ENCODE measurements around the gene MAJIN.
"Not testable (repeated sequence)": the region's sequence is repeated elsewhere in the genome, so short reads cannot be mapped to it uniquely, and the experiment has no call there.

The MAJIN gene

DNA sequence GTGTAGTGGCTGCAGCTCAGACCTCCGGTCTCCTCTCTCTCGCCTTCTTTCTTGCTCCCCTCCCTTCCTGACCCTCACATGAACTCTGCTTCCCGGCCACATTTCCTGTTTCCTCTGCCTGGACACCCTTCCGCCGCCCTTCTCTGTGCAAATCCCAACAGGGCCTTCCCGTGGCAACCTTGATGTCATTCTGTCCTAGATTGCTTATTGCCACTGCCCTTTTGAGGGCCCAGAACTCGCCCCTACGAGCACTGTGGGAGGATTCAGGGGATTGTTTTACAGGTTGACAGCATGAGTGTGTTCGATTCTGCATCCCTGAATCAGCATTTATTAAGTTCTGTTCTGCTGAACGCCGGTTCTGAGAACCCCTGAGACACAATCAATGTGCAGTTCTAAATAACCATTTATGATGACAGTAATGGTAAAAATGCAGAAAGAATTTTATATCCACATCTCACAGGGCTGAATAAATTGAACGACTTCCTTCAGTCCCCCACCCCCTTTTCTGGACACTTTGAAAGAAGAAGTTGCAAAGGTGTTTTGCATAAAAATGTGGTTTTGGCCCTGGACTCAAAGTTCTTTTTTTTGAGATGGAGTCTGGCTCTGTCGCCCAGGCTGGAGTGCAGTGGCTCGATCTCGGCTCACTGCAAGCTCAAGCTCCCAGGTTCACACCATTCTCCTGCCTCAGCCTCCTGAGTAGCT, 18.5 kb upstream of the MAJIN start:
- no peak for DNase-seq

DNA sequence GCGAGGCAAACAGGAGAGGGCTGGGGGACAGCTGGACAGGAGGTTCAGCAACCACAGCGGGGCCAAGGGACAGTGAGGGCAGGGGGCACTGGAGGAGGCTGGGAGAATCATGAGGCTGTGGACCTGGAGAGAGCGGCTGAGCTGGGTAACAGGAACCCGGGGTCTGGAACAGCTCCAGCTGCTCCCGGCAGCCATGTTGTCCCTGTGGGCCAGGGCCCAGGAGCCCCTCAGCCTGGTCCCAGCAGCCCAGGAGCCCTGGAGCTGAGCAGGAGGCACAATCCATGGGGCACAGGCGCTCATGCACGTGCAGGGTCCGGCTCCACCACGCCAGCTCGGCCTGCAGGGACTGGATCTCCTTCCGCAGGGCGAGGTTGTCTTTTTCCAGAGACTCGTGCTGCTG, 17.5 kb upstream of the MAJIN start:
- DNase-seq = no peak

DNA sequence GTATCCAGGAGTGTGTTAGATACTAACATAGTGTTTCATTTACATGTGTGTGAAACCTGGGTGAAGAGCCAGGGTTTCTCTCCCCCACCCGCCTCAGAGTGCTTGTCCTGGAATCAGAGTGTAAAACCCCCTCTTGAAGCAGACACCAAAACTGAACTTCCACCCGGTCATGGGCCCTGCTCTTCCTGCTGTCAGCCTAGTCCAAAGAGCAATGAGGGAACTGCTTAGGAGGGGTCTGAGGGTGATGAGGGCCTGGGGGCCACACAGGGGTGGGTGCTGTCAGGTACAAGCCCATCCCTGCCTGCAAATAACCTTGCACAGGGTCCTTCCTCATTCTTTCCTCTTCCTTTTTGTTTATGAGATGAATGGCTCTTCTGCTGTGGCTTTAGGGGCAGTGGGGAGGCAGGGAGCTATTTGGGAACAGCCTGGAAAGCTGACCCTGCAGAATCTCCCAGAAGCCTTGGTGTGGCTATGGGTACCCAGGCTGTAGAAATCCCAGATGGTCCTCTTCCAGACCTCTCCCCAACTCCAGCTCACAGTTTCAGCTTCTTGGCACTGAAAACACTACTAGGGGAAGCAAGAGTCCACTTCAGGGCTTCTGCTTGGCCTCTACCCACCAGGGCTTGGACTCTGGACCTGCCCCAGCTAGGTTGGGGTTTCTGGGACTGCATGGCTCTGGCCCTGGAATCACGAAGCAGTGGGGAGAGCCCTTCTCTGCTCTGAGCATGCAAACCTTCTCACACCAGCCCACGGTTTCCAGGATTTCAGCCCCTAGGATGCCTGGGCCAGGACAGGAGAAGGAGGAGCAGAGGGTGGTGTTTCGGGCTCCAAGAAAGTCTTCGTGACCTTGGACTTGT, 16.3 kb upstream of the MAJIN start:
- DNase-seq = no peak

DNA sequence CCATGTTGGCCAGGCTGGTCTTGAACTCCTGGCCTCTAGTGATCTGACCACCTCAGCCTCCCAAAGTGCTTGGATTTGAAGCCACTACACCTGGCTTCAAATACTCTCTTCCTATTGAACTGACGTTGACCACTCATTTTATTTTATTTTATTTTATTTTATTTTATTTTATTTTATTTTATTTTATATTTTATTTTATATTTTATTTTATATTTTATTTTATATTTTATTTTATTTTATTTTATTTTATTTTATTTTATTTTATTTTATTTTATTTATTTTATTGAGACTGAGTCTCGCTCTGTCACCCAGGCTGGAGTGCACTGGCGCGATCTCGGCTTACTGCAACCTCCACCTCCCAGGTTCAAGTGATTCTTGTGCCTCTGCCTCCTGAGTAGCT, 11.4 kb upstream of the MAJIN start:
- DNase-seq = not testable (repeated sequence)

DNA sequence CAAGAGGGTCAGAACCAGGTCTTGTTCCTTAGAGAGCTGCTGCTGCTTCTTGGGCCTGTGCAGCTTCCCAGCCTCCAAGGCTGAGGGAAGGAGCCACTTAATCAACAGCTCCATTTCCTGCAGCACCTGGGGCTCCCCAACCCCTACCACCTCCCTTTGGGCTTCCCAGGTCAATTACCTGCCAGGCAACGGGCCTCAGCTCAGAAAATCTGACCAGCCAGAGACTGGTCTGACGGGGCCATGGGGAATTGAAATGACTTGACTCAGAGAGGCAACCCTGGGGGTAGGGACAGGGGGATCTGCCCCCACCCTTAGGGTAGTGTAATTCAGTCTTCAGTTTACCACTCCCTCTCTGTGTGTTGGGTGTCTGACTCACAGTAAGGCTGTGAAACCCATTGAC, 4.7 kb upstream of the MAJIN start:
- no peak for DNase-seq

DNA sequence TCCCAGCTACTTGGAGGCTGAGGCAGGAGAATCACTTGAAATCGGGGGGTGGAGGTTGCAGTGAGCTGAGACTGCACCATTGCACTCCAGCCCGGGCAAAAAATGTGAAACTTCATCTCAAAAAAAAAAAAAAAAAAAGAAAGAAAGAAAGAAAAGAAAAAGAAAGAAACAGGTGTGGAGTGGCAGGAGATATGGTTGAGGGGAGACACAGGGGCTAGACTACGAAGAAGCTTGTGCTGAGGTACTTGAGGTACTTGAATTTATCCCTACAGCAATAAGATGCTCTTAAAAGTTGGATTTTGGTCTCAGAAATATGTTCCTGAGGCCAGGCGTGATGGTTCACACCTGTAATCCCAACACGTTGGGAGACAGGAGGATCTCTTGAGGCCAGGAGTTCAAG, 2.2 kb upstream of the MAJIN start:
- no peak for DNase-seq

DNA sequence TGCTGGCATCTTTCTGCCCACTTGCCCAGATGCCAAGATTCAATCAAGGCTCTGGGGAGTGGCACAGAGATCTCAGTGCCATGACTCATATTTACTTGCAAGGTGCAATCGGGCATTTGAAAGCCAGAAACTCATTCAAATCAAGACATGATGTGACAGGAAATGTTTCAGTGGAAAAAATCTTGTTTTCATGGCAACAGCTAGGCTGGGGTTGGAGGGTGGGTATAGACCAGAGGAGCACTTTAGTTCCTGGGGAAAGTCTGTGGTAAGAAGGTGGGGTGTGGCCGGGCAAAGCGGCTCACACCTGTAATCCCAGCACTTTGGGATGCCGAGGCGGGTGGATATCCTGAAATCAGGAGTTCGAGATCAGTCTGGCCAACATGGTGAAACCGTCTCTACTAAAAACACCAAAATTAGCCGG, 1.2 kb downstream of the MAJIN start:
- peak; percentile 66 for DNase-seq

DNA sequence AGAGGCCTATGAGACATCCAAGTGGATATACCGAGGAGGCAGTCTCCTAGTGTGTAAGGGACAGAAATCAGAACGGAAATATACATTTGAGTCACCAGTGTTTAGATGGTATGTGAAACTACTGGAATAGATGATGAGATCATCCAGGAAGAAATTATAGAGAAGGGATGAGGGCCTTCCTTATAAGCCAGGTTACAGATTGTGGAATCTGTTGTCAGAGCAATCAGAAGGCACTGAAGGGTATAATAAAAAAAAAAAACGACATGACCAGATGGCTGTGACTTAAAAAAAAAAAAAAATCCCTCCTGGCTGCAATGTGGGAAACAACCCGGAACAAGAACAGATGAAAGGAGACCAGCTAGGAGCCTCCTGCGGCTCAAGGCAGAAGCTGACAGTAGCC, 2.7 kb downstream of the MAJIN start:
- no peak for DNase-seq

DNA sequence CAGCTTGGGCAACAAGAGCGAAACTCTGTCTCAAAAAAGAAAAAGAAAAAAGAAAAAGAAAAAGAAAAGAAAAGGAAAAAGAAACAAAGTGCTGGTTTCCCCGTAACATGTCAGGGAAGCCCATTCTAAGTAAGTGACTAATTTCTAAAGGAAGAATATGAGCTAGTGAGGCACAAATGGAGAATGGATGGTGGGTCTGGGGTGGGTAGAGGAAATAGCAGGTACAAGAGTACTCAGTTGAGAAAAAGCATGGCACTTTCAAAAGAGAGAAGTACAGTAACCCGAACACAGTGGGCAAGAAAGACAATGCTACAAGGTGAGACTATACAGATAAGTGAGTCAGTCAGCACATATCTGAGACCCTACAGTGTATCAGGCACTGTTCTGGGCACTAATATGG, 4.5 kb downstream of the MAJIN start:
- DNase-seq = no peak

DNA sequence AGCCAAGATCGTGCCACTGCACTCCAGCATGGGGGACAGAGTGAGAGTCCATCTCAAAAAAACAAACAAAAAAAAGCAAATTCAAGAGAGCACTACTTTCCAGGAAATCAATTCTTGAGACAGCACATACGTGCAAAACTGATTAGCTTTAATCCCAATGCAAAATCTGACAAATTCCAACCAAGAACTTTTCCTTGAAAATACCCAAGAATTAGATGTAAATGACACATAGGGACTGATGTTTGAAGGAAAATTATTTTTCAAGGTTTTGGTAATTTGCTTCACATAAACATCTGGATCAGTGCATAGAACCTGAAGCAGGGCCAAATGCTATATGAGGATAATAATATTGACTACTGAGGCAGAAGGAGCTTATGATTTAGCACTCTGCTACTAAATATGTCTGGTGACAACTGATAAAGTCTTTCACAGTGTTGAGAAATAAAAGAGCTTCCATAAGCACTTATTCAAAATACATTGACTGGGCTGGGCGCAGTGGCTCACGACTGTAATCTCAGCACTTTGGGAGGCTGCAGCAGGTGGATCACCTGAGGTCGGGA, 8.8 kb downstream of the MAJIN start:
- no peak for DNase-seq

DNA sequence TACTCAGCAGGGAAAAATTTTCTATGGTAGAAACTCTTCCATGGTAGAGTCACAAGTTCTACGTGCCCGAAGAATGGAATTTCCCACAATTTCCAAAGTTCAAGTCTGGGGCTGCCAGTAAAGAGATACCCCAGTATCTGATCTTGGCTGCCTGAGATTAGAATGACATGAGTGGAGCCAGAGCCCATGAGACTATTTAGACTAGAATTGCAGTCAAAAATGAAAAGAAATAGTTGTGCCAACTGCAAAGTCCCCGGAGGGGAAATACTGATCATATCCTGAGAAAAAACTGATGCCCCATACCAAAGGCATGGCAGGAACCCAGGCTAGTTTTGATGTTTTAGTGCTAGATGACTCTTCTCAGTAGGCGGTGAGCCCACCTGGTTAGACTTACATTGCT, 11.2 kb downstream of the MAJIN start:
- DNase-seq = no peak

DNA sequence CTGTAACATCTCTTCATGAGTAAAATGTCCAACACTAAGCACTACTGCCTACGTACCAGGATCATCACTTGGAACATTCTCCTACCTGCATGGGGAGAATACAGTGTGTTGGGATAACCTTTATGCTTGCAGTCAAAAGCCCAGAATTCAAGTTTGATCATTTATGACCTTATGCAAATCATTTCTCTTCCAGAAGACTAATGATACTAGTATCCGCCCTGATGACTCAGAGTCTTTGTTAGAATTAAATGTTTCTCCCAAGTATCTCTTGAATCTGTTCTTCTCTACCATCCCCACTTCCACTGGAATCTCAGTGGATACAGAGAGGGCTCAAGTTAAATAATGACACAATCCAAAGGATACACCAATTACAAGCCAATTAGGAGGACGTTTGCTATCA, 12.4 kb downstream of the MAJIN start:
- DNase-seq = no peak

DNA sequence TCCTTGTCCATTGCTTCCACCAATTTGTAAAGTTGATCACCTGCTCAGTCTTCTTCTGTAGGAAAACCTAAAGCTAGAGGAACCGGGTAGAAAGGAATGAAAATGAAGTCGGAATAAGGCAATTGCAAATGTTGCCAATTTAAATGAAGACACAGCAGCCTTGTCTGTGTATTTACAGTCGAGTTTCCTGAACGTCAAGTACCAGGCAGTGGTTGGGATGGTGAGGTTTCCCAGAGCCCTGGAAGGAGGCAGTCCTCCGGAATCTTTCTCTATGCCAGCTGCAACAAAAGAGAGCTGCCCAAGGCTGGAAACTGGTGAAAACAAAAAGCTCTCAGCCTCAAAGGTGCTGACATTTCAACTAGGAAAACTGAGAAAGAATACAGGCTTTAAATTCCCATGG, 17.7 kb downstream of the MAJIN start:
- no peak for DNase-seq

DNA sequence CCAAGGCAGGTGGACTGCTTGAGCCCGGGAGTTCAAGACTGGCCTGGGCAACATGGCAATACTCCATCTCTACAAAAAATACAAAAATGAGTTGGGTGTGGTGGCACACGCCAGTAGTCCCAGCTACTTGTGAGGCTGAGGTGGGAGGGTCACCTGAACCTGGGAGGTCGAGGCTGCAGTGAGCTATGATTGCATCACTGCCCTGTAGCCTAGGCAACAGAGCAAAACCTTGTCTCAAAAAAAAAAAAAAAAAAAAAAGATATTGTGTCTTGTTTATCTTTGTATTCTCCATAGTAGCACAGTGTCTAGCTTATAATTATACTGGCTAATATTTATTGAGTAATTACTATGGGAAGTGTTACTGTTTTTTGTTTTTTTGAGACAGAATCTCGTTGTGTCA, 20.4 kb downstream of the MAJIN start:
- no peak for DNase-seq

DNA sequence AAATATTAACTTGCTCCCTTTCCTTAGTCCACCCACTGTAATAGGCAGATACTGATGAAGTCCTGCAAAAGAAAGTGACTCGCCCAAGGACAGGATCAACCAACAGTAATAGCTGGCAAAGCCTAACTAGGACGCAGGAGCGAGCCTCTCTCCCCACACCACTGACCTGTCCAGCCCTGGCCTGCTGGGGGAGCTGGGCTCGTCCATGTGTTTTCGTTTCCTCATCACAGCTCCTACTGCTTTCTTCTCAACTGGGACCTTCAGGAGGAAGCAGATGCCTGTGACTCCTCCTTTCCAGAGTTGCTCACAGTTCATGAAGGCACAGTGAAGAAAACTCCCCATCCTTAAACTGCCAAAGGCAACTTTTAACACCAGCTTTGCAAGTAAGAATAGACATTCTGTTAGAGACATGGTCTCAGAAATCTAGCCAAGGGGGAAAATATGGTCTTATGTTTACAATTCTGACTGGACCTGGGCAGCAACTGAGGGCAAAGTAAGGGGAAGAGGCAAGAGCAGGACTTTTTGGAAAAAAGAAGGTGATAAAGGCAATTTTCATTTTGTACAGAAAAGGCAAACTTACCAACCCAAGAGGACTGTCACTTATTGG, 24.6 kb downstream of the MAJIN start:
- no peak for DNase-seq

DNA sequence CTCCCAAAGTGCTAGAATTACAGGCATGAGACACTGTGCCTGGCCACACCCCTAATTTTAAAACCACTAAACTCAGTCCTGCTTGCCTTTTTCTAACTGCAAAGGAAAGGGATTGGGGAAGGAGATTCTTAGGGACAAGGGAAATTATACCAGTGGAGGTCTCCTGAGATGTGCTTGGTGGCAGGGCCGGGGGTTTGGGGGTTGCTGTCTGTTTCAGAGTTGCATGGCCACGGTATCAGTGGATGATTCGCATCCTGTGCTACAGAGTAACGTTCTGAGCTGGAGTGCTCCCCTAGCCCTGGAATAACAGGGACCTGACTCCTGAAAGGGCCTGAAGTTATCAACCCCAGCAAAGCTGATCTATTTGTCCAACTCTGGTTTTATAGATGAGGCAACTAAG, 35.4 kb downstream of the MAJIN start:
- no peak for DNase-seq

DNA sequence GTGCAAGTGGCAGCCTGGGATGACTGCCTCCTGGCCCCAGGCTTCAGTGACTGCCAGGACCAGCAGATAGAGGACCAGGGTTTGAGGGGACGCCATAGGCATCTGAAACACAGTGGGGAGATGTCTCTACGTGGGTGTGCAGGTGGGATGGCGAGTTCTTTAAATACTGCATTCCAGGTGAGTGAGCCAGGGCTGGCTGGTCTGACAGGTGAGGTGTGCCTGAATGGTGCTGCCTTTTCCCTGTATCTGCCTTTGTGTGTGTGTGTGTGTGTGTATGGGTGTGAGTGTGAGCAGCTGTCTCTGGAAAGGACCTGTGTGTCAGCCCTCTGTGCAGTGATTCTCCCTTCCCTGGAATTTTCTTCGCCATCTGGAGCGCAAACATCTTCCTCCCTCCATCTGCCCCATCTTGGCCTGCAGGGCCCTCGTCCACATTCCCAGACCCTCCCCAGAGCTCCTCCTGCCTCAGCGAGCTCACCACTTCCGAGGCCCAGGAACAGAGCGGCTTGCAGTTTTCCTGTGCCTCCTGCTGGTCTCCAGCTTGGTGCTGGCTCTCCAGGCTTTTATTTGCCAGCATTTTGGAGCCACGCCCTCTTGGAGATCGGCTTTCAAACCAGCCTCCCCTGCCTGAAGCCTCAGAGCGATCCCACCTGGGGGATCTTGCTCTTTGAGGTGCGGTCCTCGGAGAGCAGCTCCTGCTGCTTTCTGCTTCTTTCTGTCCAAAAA, 36.4 kb downstream of the MAJIN start, which contains the start of gene GPHA2:
TSS of gene GPHA2 (minus strand) at position 535 of the 723 bp plus-strand sequence. CDS start at position 102, 433 bp downstream.
- DNase-seq = no peak

DNA sequence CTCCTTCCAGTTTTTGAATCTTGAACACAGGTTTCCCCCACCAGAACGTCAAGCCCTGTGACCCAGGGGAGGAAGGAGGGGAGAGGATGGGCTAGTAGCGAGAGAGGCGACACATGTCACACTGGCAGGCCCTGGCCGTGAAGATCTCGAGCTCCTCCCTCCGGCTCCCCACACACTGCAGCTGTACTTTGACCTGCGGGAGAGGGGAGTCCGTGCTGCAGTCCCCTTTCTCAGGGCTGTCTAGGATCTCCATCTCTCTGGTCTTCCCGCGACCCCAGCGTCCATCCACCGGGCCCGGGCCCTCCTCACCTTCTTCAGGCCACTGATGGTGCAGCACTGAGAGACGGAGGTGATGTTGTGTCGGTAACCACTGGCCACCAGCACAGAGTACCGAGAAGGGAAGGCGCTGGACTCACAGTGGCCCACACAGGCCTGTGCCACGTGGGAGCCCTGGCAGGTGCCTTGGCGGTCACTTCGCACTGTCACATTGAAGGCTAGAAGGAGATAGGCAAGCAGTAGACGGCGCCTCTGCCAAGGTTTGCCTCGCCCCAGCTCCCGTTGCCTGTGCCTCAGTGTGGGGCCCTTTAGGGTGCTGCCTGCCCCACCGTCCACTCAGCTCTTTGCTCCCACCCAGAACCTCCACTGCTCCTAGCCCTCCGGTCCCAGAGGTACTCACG, 37.1 kb downstream of the MAJIN start:
- no peak for DNase-seq

DNA sequence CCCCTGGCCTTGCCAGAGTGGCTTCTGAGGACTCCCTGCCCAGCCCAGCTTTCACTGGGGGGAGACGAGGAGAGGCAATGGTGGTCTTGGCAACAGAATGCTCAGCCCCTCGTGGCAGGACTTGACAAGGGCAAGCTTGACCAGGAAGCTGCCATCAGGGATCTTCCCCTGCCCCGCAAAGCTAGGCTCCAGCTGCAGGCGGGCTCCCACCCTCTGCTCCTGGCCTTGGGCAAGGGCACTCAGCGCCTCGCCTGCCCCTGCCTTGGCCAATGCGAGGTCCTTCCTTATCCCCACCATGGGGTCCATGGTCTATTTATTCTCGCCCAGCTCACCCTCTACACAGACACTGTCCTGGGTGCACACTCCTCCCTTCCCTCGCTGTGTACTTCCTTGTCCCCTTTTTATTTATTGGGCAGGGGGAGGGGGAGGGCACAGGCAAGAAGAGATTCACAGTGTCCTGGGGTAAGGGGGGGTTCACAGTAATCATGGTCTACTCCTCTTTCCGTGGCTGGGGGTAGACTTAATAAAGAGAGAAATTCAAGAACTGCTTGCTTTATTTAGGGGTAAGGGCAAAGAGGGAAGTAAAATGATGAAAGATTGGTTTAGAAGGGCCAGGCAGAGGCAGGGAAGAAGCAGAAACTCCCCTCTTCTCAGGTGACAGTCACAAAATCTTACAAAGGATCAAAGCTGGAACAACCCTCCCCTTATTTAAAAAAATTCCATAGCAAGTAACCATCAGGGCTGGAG, 37.8 kb downstream of the MAJIN start:
- no peak for DNase-seq

DNA sequence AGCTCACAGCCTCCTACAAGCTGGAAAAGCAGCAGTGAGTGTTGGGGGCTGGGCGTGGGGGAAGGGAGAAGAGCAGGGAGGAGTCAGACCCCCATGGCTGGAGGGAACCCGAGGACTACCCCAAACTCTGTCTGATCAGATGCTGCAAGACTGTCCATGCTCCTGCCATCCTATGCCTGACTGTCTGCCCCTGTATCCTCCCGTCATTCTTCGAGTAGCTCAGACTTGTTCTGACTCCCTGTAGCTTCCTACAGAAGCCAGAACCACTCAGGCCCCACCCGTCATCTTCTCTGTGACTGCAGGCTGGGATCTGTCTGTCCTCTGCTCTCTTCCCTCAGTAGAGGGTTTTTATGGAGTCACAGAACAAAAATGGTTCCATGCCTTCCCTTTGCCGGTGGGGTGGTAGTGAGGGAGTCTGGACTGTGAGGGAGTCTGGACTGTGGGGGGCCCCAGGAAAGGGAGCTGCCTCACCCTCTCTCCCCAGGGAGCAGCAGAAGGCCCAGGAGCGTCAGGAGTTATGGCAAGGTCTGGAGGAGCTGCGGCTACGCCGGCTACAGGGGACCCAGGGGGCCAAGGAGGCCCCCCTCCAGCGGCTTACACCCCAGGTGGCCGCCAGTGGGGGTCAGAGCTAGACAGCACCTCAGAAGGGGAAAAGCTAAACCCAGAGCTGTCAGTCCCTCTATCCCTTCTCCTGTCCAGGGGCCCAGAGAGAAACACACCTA, 38.5 kb downstream of the MAJIN start:
- DNase-seq = no peak

DNA sequence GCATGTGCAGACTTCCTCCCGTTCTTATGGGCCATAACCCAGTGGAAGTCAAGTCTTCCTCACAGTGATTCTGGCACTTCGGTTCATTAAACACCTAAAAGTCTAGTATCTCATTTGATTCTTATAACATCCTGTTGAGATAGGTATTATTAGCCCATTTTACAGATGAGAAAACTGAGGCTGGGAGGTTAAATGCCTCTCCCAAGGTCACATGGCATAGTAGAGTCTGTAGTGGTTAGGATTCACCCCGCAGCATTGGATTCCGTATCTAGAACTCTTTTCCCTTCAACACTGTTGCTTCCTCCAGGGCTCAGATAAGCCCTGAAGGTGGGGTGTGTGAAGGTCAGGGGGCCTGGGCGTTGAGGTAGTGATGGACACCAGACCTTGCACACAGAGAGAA, 39.6 kb downstream of the MAJIN start:
- DNase-seq = no peak

Measured in activated CD8-positive, alpha-beta memory T cell treated with anti-CD3 and anti-CD28 coated beads, Interleukin-2, amount 50 U/mL, for 48 hours (primary cell).